HEK293 (cell line): Measurements from ENCODE around the gene SHLD1.

ENCODE experiments used
- CTCF ChIA-PET: fragments of 350-600 bp; formaldehyde crosslinking; extraction: SDS; loops from one replicate; lab custom pipeline; 2021; ENCODE audit warnings: antibody characterized with exemption; lab: Yijun Ruan, JAX
- POLR2A ChIA-PET: fragments of 300-600 bp; formaldehyde crosslinking; extraction: SDS; loops from one replicate; lab custom pipeline; 2020; ENCODE audit warnings: antibody characterized with exemption, inconsistent platforms; lab: Yijun Ruan, JAX
- H3K27ac ChIP-seq: fragments of 200-500 bp; sonication (Bioruptor generic); 2 replicates; pipeline ENCODE4 v1.5.1; 2014; ENCODE audit warnings: low read depth, low read length, control low read depth, inconsistent platforms; ENCODE audit errors: extremely low read depth
- H3K36me3 ChIP-seq, 2 experiments: fragments of 200-500 bp in 1 of 2; sonication (Bioruptor generic) in 1 of 2; 1 replicate in 1 of 2; 2 replicates in 1 of 2; pipeline ENCODE4 v1.5.1; 2014 to 2017; ENCODE audit warnings: inconsistent platforms in 2 of 2, low read length in 2 of 2; ENCODE audit not compliant: control insufficient read depth in 2 of 2, insufficient read depth in 1 of 2
- H3K4me1 ChIP-seq: fragments of 200-500 bp; sonication (Bioruptor generic); 2 replicates; pipeline ENCODE4 v1.5.1; 2014; ENCODE audit warnings: mild to moderate bottlenecking, low read length, inconsistent platforms; ENCODE audit not compliant: control insufficient read depth, insufficient read depth
- H3K4me3 ChIP-seq: 2 replicates; pipeline ENCODE4 v1.5.1; 2011; ENCODE audit warnings: low read depth, mild to moderate bottlenecking, control low read depth, low read length, moderate library complexity
- H3K9me3 ChIP-seq: fragments of 200-500 bp; sonication (Bioruptor generic); 2 replicates; pipeline ENCODE4 v1.5.1; 2014; ENCODE audit warnings: low read depth, low read length, inconsistent platforms; ENCODE audit not compliant: control insufficient read depth, insufficient read depth
- HOXC10 ChIP-seq: sonication (generic); formaldehyde crosslinking; IDR thresholded peaks from 2 replicates; pipeline ENCODE4 v1.8.1; 2023; ENCODE audit warnings: mild to moderate bottlenecking, missing genetic modification reagents
- KLF16 ChIP-seq: fragments of 450-650 bp; formaldehyde crosslinking; IDR thresholded peaks from 2 replicates; pipeline ENCODE4 v1.5.1; 2017; ENCODE audit warnings: missing biosample characterization, missing genetic modification characterization
- MZF1 ChIP-seq: fragments of 450-650 bp; formaldehyde crosslinking; IDR thresholded peaks from 2 replicates; pipeline ENCODE4 v1.5.1; 2017; ENCODE audit warnings: missing biosample characterization, missing genetic modification characterization, borderline replicate concordance
- OVOL3 ChIP-seq: fragments of 450-650 bp; formaldehyde crosslinking; IDR thresholded peaks from 2 replicates; pipeline ENCODE4 v1.5.1; 2016; ENCODE audit warnings: missing biosample characterization, missing genetic modification characterization
- SP7 ChIP-seq: fragments of 450-650 bp; formaldehyde crosslinking; IDR thresholded peaks from 2 replicates; pipeline ENCODE4 v1.5.1; 2016; ENCODE audit warnings: missing biosample characterization, missing genetic modification characterization
- TRIM28 ChIP-seq: IDR thresholded peaks from 2 replicates; pipeline ENCODE4 v1.6.1; 2011; ENCODE audit warnings: low read length, control low read depth, borderline replicate concordance
- ZBTB44 ChIP-seq: fragments of 450-650 bp; IDR thresholded peaks from 2 replicates; pipeline ENCODE4 v1.5.1; 2018; ENCODE audit warnings: missing biosample characterization, mild to moderate bottlenecking, missing genetic modification characterization
- ZNF19 ChIP-seq: fragments of 450-650 bp; formaldehyde crosslinking; IDR thresholded peaks from 2 replicates; pipeline ENCODE4; 2016; ENCODE audit warnings: missing biosample characterization, missing genetic modification characterization, low read depth
- ZNF202 ChIP-seq: fragments of 450-650 bp; formaldehyde crosslinking; IDR thresholded peaks from 2 replicates; pipeline ENCODE4 v1.5.1; 2016; ENCODE audit warnings: missing biosample characterization, missing genetic modification characterization, borderline replicate concordance
- ZNF354C ChIP-seq: fragments of 450-650 bp; formaldehyde crosslinking; IDR thresholded peaks from 2 replicates; pipeline ENCODE4 v1.5.1; 2016; ENCODE audit warnings: missing biosample characterization, missing genetic modification characterization, low read depth, borderline replicate concordance
- ZNF391 ChIP-seq: fragments of 450-650 bp; formaldehyde crosslinking; IDR thresholded peaks from 2 replicates; pipeline ENCODE4 v1.5.1; 2016; ENCODE audit warnings: low read depth, missing biosample characterization, missing genetic modification characterization, borderline replicate concordance
- ZNF433 ChIP-seq: fragments of 450-650 bp; formaldehyde crosslinking; IDR thresholded peaks from 2 replicates; pipeline ENCODE4 v1.5.1; 2016; ENCODE audit warnings: missing biosample characterization, missing genetic modification characterization, low read depth
- ZNF48 ChIP-seq: fragments of 450-650 bp; formaldehyde crosslinking; IDR thresholded peaks from 2 replicates; pipeline ENCODE4 v1.5.1; 2016; ENCODE audit warnings: missing biosample characterization, missing genetic modification characterization
- ZNF548 ChIP-seq: fragments of 450-650 bp; formaldehyde crosslinking; IDR thresholded peaks from 2 replicates; pipeline ENCODE4 v1.5.1; 2016; ENCODE audit warnings: missing biosample characterization, missing genetic modification characterization
- ZNF585B ChIP-seq: fragments of 450-650 bp; formaldehyde crosslinking; IDR thresholded peaks from 2 replicates; pipeline ENCODE4 v1.5.1; 2016; ENCODE audit warnings: missing biosample characterization, missing genetic modification characterization
- ZNF623 ChIP-seq: fragments of 450-650 bp; formaldehyde crosslinking; IDR thresholded peaks from 2 replicates; pipeline ENCODE4 v1.5.1; 2016; ENCODE audit warnings: missing biosample characterization, missing genetic modification characterization
- ZSCAN16 ChIP-seq: fragments of 450-650 bp; formaldehyde crosslinking; IDR thresholded peaks from 2 replicates; pipeline ENCODE4 v1.5.1; 2016; ENCODE audit warnings: missing biosample characterization, missing genetic modification characterization
- TF ChIP-seq, protein P1 (sequence below): fragments of 450-650 bp; formaldehyde crosslinking; IDR thresholded peaks from 2 replicates; pipeline ENCODE4 v1.5.1; 2016; ENCODE audit warnings: missing biosample characterization, missing genetic modification characterization
- TF ChIP-seq, protein P2 (sequence below): fragments of 450-650 bp; formaldehyde crosslinking; IDR thresholded peaks from 2 replicates; pipeline ENCODE4 v1.5.1; 2016; ENCODE audit warnings: missing biosample characterization, missing genetic modification characterization, borderline replicate concordance

The SHLD1 gene

GRCh38 chr20:5766085-5766764 is 16.0 kb downstream of the SHLD1 start:
- ChIA-PET CTCF (interaction anchor here (1.3 kb wide), 1 partner anchor 22 kb away, joined by 5 read pairs; no protein-coding TSS in a partner anchor), POLR2A (interaction anchor here (1.1 kb wide), 1 partner anchor 14 kb away, joined by 4 read pairs; no protein-coding TSS in a partner anchor)
- H3K27ac ChIP-seq, result no peak overlapping the region
- H3K4me1 ChIP-seq, result no peaks in the 10 kb centered on the region
- TF ChIP-seq TRIM28 (no peak), ZNF623 (tag by site-specific recombination) (no peak), ZNF19 (tag by site-specific recombination) (no peak), ZNF548 (tag by site-specific recombination) (no peak), SP7 (tag by site-specific recombination) (no peak), MZF1 (no peak), OVOL3 (tag by site-specific recombination) (no peak)
- TF ChIP-seq, protein P1, sequence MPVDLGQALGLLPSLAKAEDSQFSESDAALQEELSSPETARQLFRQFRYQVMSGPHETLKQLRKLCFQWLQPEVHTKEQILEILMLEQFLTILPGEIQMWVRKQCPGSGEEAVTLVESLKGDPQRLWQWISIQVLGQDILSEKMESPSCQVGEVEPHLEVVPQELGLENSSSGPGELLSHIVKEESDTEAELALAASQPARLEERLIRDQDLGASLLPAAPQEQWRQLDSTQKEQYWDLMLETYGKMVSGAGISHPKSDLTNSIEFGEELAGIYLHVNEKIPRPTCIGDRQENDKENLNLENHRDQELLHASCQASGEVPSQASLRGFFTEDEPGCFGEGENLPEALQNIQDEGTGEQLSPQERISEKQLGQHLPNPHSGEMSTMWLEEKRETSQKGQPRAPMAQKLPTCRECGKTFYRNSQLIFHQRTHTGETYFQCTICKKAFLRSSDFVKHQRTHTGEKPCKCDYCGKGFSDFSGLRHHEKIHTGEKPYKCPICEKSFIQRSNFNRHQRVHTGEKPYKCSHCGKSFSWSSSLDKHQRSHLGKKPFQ (tag by site-specific recombination), result no peak
- TF ChIP-seq, protein P2, sequence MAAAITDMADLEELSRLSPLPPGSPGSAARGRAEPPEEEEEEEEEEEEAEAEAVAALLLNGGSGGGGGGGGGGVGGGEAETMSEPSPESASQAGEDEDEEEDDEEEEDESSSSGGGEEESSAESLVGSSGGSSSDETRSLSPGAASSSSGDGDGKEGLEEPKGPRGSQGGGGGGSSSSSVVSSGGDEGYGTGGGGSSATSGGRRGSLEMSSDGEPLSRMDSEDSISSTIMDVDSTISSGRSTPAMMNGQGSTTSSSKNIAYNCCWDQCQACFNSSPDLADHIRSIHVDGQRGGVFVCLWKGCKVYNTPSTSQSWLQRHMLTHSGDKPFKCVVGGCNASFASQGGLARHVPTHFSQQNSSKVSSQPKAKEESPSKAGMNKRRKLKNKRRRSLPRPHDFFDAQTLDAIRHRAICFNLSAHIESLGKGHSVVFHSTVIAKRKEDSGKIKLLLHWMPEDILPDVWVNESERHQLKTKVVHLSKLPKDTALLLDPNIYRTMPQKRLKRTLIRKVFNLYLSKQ, result no peak
- no peak overlapping the region for H3K4me3 ChIP-seq
- H3K36me3 ChIP-seq, result no peaks in the 10 kb centered on the region; a peak in 1 of 3 replicates
- no peaks in the 10 kb centered on the region for H3K9me3 ChIP-seq

DNA sequence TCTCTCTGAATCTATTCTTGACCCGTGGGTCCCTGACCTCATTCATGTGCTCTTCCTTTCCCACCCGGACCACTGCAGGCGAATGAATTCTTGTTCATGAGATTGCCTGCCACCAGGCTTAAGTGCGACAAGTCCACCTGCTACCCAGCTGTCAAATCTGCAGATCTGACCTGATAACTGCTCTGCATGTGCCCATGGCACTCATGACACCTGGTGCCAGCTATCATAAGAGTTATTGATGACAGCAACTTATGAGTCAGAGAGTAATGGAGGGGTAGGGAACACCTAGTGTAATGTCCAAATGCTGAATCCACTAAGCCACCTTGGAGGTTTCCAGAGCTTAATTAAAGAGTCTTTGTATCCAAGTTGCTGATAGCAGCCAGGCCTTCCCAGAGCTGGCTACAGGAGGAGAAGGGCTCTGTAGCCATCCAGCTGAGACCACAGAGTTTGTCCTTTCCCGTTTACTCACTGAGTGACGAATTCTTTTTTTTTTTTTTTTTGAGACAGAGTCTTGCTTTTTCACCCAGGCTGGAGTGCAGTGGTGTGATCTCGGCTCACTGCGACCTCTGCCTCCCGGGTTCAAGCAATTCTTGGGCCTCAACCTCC is 17.4 kb downstream of the SHLD1 start:
- Histone ChIP-seq H3K36me3 (no peaks in the 10 kb centered on the region; a peak in 1 of 3 replicates), H3K4me1 (no peaks in the 10 kb centered on the region), H3K27ac (no peak overlapping the region), H3K9me3 (no peaks in the 10 kb centered on the region), H3K4me3 (no peak overlapping the region)
- CTCF ChIA-PET, result interaction anchor here (0.7 to 1.3 kb wide), 2 partner anchors 21 to 239 kb away, joined by 5 read pairs; no protein-coding TSS in a partner anchor
- no peak for TF ChIP-seq ZNF391 (tag by site-specific recombination)
- TF ChIP-seq TRIM28, result no peak
- TF ChIP-seq ZNF433 (tag by site-specific recombination), result no peak
- TF ChIP-seq ZNF354C (tag by site-specific recombination), result no peak
- TF ChIP-seq KLF16 (tag by site-specific recombination), result no peak
- TF ChIP-seq ZNF48, result no peak
- no peak for TF ChIP-seq ZSCAN16
- no peak for TF ChIP-seq ZNF585B (tag by site-specific recombination)
- TF ChIP-seq, protein P1 (tag by site-specific recombination), result no peak
- TF ChIP-seq HOXC10 (CRISPR knock-in tag), result no peak
- TF ChIP-seq ZNF202 (tag by site-specific recombination), result no peak
- no peak for TF ChIP-seq ZBTB44 (tag by site-specific recombination)
- POLR2A ChIA-PET, result interaction anchor here (1.1 kb wide), 1 partner anchor 15 kb away, joined by 4 read pairs; no protein-coding TSS in a partner anchor
